Adipocyte (in vitro differentiated cells): ENCODE data around the gene REM1.
"Not testable (repeated sequence)": the region's sequence is repeated elsewhere in the genome, so short reads cannot be mapped to it uniquely, and the experiment has no call there.

ENCODE experiments used
- DNase-seq: peaks from one replicate; pipeline ENCODE4 v3.0.0-alpha.2; 2015; ENCODE audit warnings: low read depth
- H3K27me3 ChIP-seq: replicated peaks from 2 replicates; pipeline ENCODE4 v1.7.0; 2013; ENCODE audit warnings: mild to moderate bottlenecking, low read length, moderate library complexity; ENCODE audit not compliant: control insufficient read depth, insufficient read depth
- H3K36me3 ChIP-seq: 2 replicates; pipeline ENCODE4 v1.7.0; 2013; ENCODE audit warnings: low read length, mild to moderate bottlenecking, moderate library complexity; ENCODE audit not compliant: control insufficient read depth, insufficient read depth, severe bottlenecking
- H3K4me1 ChIP-seq: 2 replicates; pipeline ENCODE4 v1.7.0; 2013; ENCODE audit warnings: mild to moderate bottlenecking, low read length, moderate library complexity; ENCODE audit not compliant: control insufficient read depth, insufficient read depth
- H3K4me3 ChIP-seq: 2 replicates; pipeline ENCODE4 v1.7.0; 2013; ENCODE audit warnings: mild to moderate bottlenecking, low read length, moderate library complexity
- H3K9ac ChIP-seq: 2 replicates; pipeline ENCODE4 v1.7.0; 2013; ENCODE audit warnings: mild to moderate bottlenecking, low read length, moderate library complexity
- H3K9me3 ChIP-seq: 2 replicates; pipeline ENCODE4 v1.7.0; 2013; ENCODE audit warnings: mild to moderate bottlenecking, low read length, moderate library complexity; ENCODE audit not compliant: control insufficient read depth

REM1 gene, protein sequence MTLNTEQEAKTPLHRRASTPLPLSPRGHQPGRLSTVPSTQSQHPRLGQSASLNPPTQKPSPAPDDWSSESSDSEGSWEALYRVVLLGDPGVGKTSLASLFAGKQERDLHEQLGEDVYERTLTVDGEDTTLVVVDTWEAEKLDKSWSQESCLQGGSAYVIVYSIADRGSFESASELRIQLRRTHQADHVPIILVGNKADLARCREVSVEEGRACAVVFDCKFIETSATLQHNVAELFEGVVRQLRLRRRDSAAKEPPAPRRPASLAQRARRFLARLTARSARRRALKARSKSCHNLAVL

GRCh38 chr20:31474758-31475427, at the start of gene REM1, which contains the start of gene DEFB124:
TSS of gene REM1 (plus strand) at chr20:31475288. CDS start at chr20:31476446, 1,158 bp downstream.
TSS of gene DEFB124 (minus strand) at chr20:31475127. CDS start at chr20:31473013, 2,114 bp downstream.
- Histone ChIP-seq H3K36me3 (no peaks in the 10 kb centered on the region), H3K9me3 (no peaks in the 10 kb centered on the region), H3K4me3 (peak within 1 kb of the TSS; percentile 79), H3K27me3 (no peaks in the 10 kb centered on the region), H3K9ac (peak within 1 kb of the TSS; percentile 60), H3K4me1 (peaks cover 29% of the 10 kb centered on the region)
- no peak for DNase-seq

DNA sequence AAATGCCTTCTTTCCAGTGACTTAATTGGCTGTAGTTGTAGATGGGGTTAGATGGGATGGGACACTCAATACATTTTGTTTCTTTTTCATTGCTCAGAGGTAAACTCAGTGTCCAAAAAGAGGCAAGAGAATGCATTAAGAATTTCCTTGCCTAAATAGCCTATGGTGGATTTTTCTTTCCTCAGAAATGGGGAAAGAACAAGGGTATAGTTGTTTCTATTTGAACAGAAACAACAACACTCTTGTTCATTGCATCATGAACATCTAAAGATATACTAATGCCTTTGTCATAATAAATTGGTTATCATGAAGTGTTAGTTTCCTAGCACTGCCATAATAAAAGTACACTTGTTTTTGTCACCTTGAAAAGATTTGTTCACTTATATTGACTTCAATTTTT, 49.3 kb upstream of the REM1 start:
- Histone ChIP-seq H3K4me1 (no peaks in the 10 kb centered on the region), H3K27me3 (peaks cover 16% of the 10 kb centered on the region), H3K36me3 (no peaks in the 10 kb centered on the region), H3K9ac (no peak overlapping the region), H3K4me3 (no peak overlapping the region), H3K9me3 (peaks cover 10% of the 10 kb centered on the region)
- no peak for DNase-seq

GRCh38 chr20:31426891-31427551, 48.1 kb upstream of the REM1 start:
- H3K9ac ChIP-seq, H3K9me3 ChIP-seq, H3K4me1 ChIP-seq, H3K36me3 ChIP-seq, H3K4me3 ChIP-seq, DNase-seq: not testable (repeated sequence)
- peaks cover 12% of the 10 kb centered on the region for H3K27me3 ChIP-seq

DNA sequence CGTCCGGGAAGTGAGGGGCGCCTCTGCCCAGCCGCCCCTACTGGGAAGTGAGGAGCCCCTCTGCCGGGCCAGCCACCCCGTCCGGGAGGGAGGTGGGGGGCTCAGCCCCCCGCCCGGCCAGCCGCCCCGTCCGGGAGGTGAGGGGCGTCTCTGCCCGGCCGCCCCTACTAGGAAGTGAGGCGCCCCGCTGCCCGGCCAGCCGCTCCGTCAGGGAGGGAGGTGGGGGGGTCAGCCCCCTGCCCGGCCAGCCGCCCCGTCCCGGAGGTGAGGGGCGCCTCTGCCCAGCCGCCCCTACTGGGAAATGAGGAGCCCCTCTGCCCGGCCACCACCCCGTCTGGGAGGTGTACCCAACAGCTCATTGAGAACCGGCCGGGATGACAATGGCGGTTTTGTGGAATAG, 47.5 kb upstream of the REM1 start:
- not testable (repeated sequence) for H3K36me3 ChIP-seq, H3K9ac ChIP-seq, DNase-seq, H3K27me3 ChIP-seq, H3K9me3 ChIP-seq, H3K4me1 ChIP-seq, H3K4me3 ChIP-seq

GRCh38 chr20:31430568-31431115, 44.4 kb upstream of the REM1 start:
- Histone ChIP-seq H3K27me3 (no peaks in the 10 kb centered on the region), H3K36me3 (no peaks in the 10 kb centered on the region), H3K9ac (no peak overlapping the region), H3K4me3 (no peak overlapping the region), H3K4me1 (no peaks in the 10 kb centered on the region), H3K9me3 (peaks cover 10% of the 10 kb centered on the region)
- no peak for DNase-seq

DNA sequence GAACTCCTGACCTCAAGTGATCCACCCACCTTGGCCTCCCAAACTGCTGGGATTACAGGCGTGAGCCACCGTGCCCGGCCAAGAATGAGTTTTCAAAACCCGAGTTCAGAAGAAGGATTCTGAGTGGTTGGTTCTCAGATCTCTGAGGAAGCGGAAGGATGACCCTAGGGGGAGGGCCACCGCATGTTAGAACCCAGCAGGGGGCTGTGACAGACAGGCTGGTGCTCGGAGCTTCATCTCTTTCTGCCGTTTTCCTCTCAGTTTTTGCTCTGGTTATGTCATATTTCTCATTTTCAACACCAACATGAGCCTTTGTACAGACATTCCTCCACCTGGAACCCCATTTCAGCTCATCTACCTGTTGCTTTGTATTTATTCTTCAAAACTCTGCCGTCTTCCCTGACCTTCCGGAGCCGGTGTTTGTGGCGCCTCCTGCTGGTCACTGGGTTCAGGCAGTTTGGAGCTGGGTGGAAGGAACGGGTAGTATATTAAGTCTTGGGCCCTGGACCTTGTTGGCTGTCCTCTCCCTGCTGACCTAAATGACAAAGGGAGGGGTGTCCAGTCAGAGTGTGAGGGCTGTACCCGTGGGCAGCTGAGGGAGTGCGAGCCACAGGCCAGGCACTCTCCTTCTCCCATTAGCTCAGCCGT, 35.0 kb upstream of the REM1 start, which contains the start of gene DEFB123:
TSS of gene DEFB123 (plus strand) at position 621 of the 648 bp plus-strand sequence. CDS start 67 bp downstream, outside the sequence.
- Histone ChIP-seq H3K9ac (no peak within 1 kb of the TSS), H3K9me3 (no peaks in the 10 kb centered on the region), H3K4me3 (no peak within 1 kb of the TSS), H3K4me1 (no peaks in the 10 kb centered on the region), H3K36me3 (no peaks in the 10 kb centered on the region), H3K27me3 (peaks cover 12% of the 10 kb centered on the region)
- DNase-seq, result no peak

- Histone ChIP-seq H3K4me3 (no peak overlapping the region), H3K9ac (no peak overlapping the region), H3K9me3 (no peaks in the 10 kb centered on the region), H3K4me1 (no peaks in the 10 kb centered on the region), H3K36me3 (no peaks in the 10 kb centered on the region), H3K27me3 (peaks cover 8% of the 10 kb centered on the region)
- DNase-seq, result no peak
These were observed 28.8 kb upstream of the REM1 start for GRCh38 chr20:31446084-31446819.

DNA sequence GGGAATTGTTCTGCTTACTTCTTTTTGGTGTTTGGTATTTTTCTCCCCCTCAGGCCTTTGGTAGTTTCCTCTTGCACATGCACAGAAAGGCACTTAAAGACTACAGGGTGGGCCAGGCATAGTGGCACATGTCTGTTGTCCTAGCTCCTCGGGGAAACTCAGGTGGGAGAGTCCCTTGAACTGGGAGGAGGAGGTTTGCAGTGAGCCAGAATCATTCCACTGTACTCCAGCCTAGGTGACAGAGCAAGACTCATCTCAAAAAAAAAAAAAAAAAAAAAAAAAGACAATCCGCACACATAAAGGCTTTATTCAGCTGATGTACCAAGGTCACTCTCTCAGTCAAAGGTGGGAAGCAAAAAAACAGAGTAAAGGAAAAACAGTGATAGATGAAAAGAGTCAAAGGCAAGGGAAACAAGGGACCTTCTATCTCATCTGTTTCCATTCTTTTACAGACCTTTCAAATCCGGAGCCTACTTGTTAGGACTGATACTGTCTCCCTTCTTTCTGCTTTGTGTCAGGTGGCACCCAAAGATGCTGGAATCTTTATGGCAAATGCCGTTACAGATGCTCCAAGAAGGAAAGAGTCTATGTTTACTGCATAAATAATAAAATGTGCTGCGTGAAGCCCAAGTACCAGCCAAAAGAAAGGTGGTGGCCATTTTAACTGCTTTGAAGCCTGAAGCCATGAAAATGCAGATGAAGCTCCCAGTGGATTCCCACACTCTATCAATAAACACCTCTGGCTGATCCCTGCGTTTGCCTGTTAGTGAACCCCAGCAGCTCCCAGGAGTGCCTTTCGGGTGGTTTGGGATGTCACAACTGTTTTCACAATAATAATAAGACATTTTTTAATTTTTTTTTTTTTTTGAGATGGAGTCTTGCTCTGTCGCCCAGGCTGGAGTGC, 25.3 kb upstream of the REM1 start:
- no peak for DNase-seq
- Histone ChIP-seq H3K9ac (no peak overlapping the region), H3K9me3 (no peaks in the 10 kb centered on the region), H3K27me3 (peaks cover 8% of the 10 kb centered on the region), H3K4me3 (no peak overlapping the region), H3K4me1 (no peaks in the 10 kb centered on the region), H3K36me3 (no peaks in the 10 kb centered on the region)

DNA sequence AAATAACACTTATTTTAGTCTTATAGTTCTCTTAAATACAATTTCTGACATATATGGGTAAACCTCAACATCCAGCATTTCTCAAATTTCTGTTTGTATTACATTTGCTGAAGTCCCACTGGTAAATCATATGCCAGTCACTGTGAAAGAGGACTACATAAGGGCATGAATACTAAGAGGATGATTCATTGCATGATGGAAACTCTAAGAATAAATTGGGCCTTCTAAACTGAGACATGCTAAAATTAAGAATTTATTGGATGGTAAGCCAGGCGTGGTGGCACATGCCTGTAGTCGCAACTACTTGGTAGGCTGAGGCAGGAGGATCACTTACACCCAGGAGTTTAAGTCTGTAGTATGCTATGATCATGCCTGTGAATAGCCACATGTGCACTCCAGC, 22.5 kb upstream of the REM1 start:
- Histone ChIP-seq H3K4me3 (no peak overlapping the region), H3K27me3 (no peaks in the 10 kb centered on the region), H3K36me3 (no peaks in the 10 kb centered on the region), H3K9me3 (no peaks in the 10 kb centered on the region), H3K9ac (no peak overlapping the region), H3K4me1 (no peaks in the 10 kb centered on the region)
- peak; percentile 29 for DNase-seq

GRCh38 chr20:31454361-31454760, 20.7 kb upstream of the REM1 start:
- no peaks in the 10 kb centered on the region for H3K4me1 ChIP-seq
- no peaks in the 10 kb centered on the region for H3K27me3 ChIP-seq
- H3K9ac ChIP-seq, result no peak overlapping the region
- no peaks in the 10 kb centered on the region for H3K36me3 ChIP-seq
- no peak for DNase-seq
- no peak overlapping the region for H3K4me3 ChIP-seq
- H3K9me3 ChIP-seq, result no peaks in the 10 kb centered on the region
